PC-3 (cell line): Measurements from ENCODE around the gene RAB34. TPM values are rescaled to one million over a fixed set of nuclear protein-coding genes. Genes with fewer than 3 reads are reported as not detected.
"Not testable (repeated sequence)": the region's sequence is repeated elsewhere in the genome, so short reads cannot be mapped to it uniquely, and the experiment has no call there.

Experiments
- ATAC-seq: fragments of 200-7000 bp; cut with Tn5 transposase; 2 replicates; pipeline ENCODE4 v1.9.1; 2020; ENCODE audit warnings: mild to moderate bottlenecking, moderate library complexity
- BruUV-seq: library from RNA; stranded (reverse); fragments of 400-500 nt; replicated peaks from 2 replicates; lab custom pipeline; 2021; lab: Mats Ljungman, UMichigan
- CTCF ChIA-PET: fragments of 300-600 bp; sonication (Branson Sonifier 250); formaldehyde crosslinking; loops from one replicate; lab custom pipeline; 2022; ENCODE audit warnings: antibody characterized with exemption; lab: Charles Lee
- POLR2A ChIA-PET: fragments of 300-600 bp; sonication (Branson Sonifier 250); formaldehyde crosslinking; loops from one replicate; lab custom pipeline; 2022; ENCODE audit warnings: antibody characterized with exemption; ENCODE audit not compliant: unreplicated experiment; lab: Charles Lee
- DNase-seq: peaks from one replicate; pipeline ENCODE4 v3.0.0-alpha.2; 2015
- H2AFZ ChIP-seq: fragments of 300-600 bp; sonication (generic); 2 replicates; pipeline ENCODE4 v1.6.0; 2016; ENCODE audit warnings: antibody characterized with exemption, low read length
- H3F3A ChIP-seq: fragments of 300-600 bp; sonication (generic); one replicate; pipeline ENCODE4 v1.6.0; 2017; ENCODE audit warnings: antibody characterized with exemption, low read length, control low read depth, mild to moderate bottlenecking; ENCODE audit not compliant: unreplicated experiment
- H3K27ac ChIP-seq: fragments of 300-600 bp; sonication (generic); 2 replicates; pipeline ENCODE4 v1.5.1; 2016; ENCODE audit warnings: mild to moderate bottlenecking, low read length
- H3K27me3 ChIP-seq: fragments of 300-600 bp; sonication (generic); 2 replicates; pipeline ENCODE4 v1.6.1; 2016; ENCODE audit warnings: low read length, mixed read lengths
- H3K36me3 ChIP-seq: fragments of 300-600 bp; sonication (generic); 2 replicates; pipeline ENCODE4 v1.6.1; 2016; ENCODE audit warnings: low read depth, mixed run types, low read length, mixed read lengths
- H3K4me1 ChIP-seq: fragments of 300-600 bp; sonication (generic); 2 replicates; pipeline ENCODE4 v1.5.1; 2016; ENCODE audit warnings: low read length; ENCODE audit not compliant: insufficient read depth
- H3K4me2 ChIP-seq: fragments of 300-600 bp; sonication (generic); 2 replicates; pipeline ENCODE4 v1.6.0; 2016; ENCODE audit warnings: low read length
- H3K4me3 ChIP-seq: fragments of 300-600 bp; sonication (generic); 2 replicates; pipeline ENCODE4 v1.5.1; 2016; ENCODE audit warnings: mild to moderate bottlenecking, low read length, mixed read lengths
- H3K79me2 ChIP-seq: fragments of 300-600 bp; sonication (generic); 2 replicates; pipeline ENCODE4 v1.6.1; 2017; ENCODE audit warnings: low read length, mixed read lengths
- H3K9ac ChIP-seq: fragments of 300-600 bp; sonication (generic); 2 replicates; pipeline ENCODE4 v1.6.0; 2016; ENCODE audit warnings: mild to moderate bottlenecking, low read length
- H3K9me2 ChIP-seq: fragments of 300-600 bp; sonication (generic); replicated peaks from 2 replicates; pipeline ENCODE4 v1.6.1; 2016; ENCODE audit warnings: mixed run types, low read length, mixed read lengths
- H3K9me3 ChIP-seq: fragments of 300-600 bp; sonication (generic); 2 replicates; pipeline ENCODE4 v1.6.1; 2016; ENCODE audit warnings: low read length, mixed read lengths
- H4K20me1 ChIP-seq: fragments of 300-600 bp; sonication (generic); 2 replicates; pipeline ENCODE4 v1.6.1; 2016; ENCODE audit warnings: low read length, mixed read lengths
- CTCF ChIP-seq: fragments of 300-600 bp; sonication (generic); conservative IDR thresholded peaks from 2 replicates; pipeline ENCODE4 v1.5.1; 2017; ENCODE audit warnings: antibody characterized with exemption, low read depth, mild to moderate bottlenecking, low read length
- EZH2 ChIP-seq: fragments of 300-600 bp; sonication (generic); IDR thresholded peaks from one replicate; pipeline ENCODE4 v1.6.1; 2017; ENCODE audit warnings: antibody characterized with exemption, mild to moderate bottlenecking, low read length; ENCODE audit not compliant: unreplicated experiment
- EZH2phosphoT487 ChIP-seq: fragments of 300-600 bp; sonication (generic); IDR thresholded peaks from 2 replicates; pipeline ENCODE4 v1.6.1; 2018; ENCODE audit warnings: mild to moderate bottlenecking, antibody characterized with exemption, low read length, borderline replicate concordance
- intact Hi-C: fragments of 100-400 bp; cut with micrococcal nuclease; formaldehyde crosslinking; loops from 2 replicates; pipeline ENCODE4 v1.9.0; 2023
- total RNA-seq: library from RNA; depleted of rRNA; stranded (reverse); fragments of >200 nt; gene quantifications from 2 replicates; pipeline ENCODE4 v1.2.3, GENCODE V29; 2014

RAB34 gene
- total RNA-seq, 1 experiment from 2014 or later, result 211 TPM

DNA sequence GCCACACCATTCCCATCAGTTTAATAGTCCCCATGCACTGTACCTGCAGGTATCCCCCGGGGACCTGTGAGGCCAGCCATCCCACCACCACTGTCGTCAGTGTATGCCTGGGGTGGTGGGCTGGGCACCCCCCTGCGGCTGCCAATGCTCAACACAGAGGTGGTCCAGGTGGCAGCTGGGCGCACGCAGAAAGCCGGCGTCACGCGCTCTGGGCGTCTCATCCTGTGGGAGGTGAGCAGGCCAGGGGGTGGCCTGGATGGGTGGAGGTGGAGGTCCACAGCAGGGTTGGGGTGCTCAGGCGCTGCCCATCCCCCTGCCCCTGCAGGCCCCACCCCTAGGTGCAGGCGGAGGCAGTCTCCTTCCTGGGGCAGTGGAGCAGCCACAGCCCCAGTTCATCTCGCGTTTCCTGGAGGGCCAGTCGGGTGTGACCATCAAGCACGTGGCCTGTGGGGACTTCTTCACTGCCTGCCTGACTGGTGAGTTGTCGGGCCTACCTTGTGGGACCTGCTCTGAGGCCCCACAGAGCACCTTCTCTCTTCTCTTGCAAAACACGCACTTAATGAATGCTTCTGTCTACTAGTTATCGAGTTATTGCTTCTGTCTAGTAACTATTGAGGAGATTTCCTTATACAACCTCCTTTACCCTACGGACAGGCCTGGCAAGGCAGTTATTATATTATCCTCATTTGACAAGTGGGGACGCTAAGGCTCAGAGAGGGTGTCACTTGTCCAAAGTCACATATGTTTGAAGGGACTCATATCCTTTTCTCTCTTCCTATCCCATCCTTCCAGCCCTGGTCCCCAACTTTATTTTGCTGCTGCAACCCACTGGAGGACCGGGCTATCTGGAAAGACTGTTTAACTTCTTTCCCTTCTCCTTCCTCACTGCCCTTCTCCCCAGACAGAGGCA lies 20.4 kb upstream of the RAB34 start:
- no peak for ATAC-seq
- no peak overlapping the region for H3K27ac ChIP-seq
- H3K36me3 ChIP-seq, result no peaks in the 10 kb centered on the region
- no peaks in the 10 kb centered on the region for H3K9me3 ChIP-seq
- no peak overlapping the region for H3K9ac ChIP-seq
- no peak for DNase-seq
- POLR2A ChIA-PET, result no interaction called here
- no peak overlapping the region for H3K4me3 ChIP-seq
- CTCF ChIA-PET, result no interaction called here
- H3K79me2 ChIP-seq, result no peaks in the 10 kb centered on the region
- TF ChIP-seq EZH2phosphoT487 (no peak), EZH2 (no peak), CTCF (no peak)
- H3K4me2 ChIP-seq, result no peak overlapping the region
- H3F3A ChIP-seq, result no peaks in the 10 kb centered on the region
- intact Hi-C loops, result no loop called here
- H3K9me2 ChIP-seq, result no peaks in the 10 kb centered on the region
- no TSS peak for BruUV-seq
- H3K4me1 ChIP-seq, result peaks cover 12% of the 10 kb centered on the region; the same call in 1 of the 2 replicates
- no peak overlapping the region for H2AFZ ChIP-seq
- H3K27me3 ChIP-seq, result no peaks in the 10 kb centered on the region
- H4K20me1 ChIP-seq, result no peaks in the 10 kb centered on the region

- no peak for ATAC-seq
- no peaks in the 10 kb centered on the region for H4K20me1 ChIP-seq
- H3K4me1 ChIP-seq, result peaks cover 9% of the 10 kb centered on the region; the same call in 1 of the 2 replicates
- H3K27me3 ChIP-seq, result no peaks in the 10 kb centered on the region
- CTCF ChIA-PET, result no interaction called here
- H3K4me3 ChIP-seq, result no peak overlapping the region
- TF ChIP-seq CTCF, result no peak
- no peak for TF ChIP-seq EZH2phosphoT487
- TF ChIP-seq EZH2, result no peak
- H3K36me3 ChIP-seq, result no peaks in the 10 kb centered on the region
- no peak for DNase-seq
- H3F3A ChIP-seq, result no peaks in the 10 kb centered on the region
- H3K9ac ChIP-seq, result no peak overlapping the region
- intact Hi-C loops, result no loop called here
- H2AFZ ChIP-seq, result no peak overlapping the region
- no TSS peak for BruUV-seq
- H3K9me2 ChIP-seq, result no peaks in the 10 kb centered on the region
- H3K9me3 ChIP-seq, result no peaks in the 10 kb centered on the region
- H3K27ac ChIP-seq, result no peak overlapping the region
- H3K4me2 ChIP-seq, result no peak overlapping the region
- POLR2A ChIA-PET, result no interaction called here
- no peaks in the 10 kb centered on the region for H3K79me2 ChIP-seq
Observed at GRCh38 chr17:28737316-28737715, 19.6 kb upstream of the RAB34 start.

- intact Hi-C loops, result not testable (repeated sequence)
Observed at GRCh38 chr17:28735913-28736769, 18.5 kb upstream of the RAB34 start.

More at GRCh38 chr17:28735913-28736769, 18.5 kb upstream of the RAB34 start:
- H3K4me3 ChIP-seq, H3K4me2 ChIP-seq, H3K27me3 ChIP-seq, ATAC-seq, BruUV-seq, H3K79me2 ChIP-seq, H3K9ac ChIP-seq, H3K9me3 ChIP-seq, H4K20me1 ChIP-seq, DNase-seq, H3K36me3 ChIP-seq, H2AFZ ChIP-seq, POLR2A ChIA-PET, H3F3A ChIP-seq, H3K9me2 ChIP-seq, H3K27ac ChIP-seq, H3K4me1 ChIP-seq: not testable (repeated sequence)
- CTCF ChIA-PET, result interaction anchor here (1.5 kb wide), 1 partner anchor 9 kb away, joined by 5 read pairs; the partner anchor contains the start of gene TLCD1
